GM23248 (cell line): ENCODE data around the gene TAGLN2.

Experiments used
- EZH2 ChIP-seq: fragments of 200-600 bp; sonication (generic); IDR thresholded peaks from 2 replicates; pipeline ENCODE4 v1.6.1; 2018; ENCODE audit warnings: antibody characterized with exemption, mild to moderate bottlenecking; ENCODE audit not compliant: insufficient read depth, poor library complexity, severe bottlenecking
- EZH2phosphoT487 ChIP-seq: fragments of 200-600 bp; sonication (generic); IDR thresholded peaks from 2 replicates; pipeline ENCODE4 v1.6.1; 2018; ENCODE audit warnings: antibody characterized with exemption, moderate library complexity, mild to moderate bottlenecking, low read depth; ENCODE audit not compliant: insufficient read depth

GRCh38 chr1:159900755-159901360 is 24.4 kb downstream of the TAGLN2 start:
- no peak for TF ChIP-seq EZH2phosphoT487
- TF ChIP-seq EZH2, result no peak
